GM23338 (cell line): Measurements from ENCODE around the gene DHRSX. TPM values are rescaled to one million over a fixed set of nuclear protein-coding genes. Genes with fewer than 3 reads are reported as not detected.
A peak's percentile ranks its signal among the peaks of the same experiment; 100 is the strongest.

Experiments
- ATAC-seq: fragments of 200-7000 bp; cut with Tn5 transposase; 3 replicates; pipeline ENCODE4 v1.9.1; 2020
- DNase-seq: peaks from one replicate; pipeline ENCODE4 v3.0.0-alpha.2; 2015; ENCODE audit warnings: low spot score
- H2AFZ ChIP-seq: fragments of 200-600 bp; sonication (generic); 2 replicates; pipeline ENCODE4 v1.8.0; 2016; ENCODE audit warnings: antibody characterized with exemption, mild to moderate bottlenecking, moderate library complexity
- H3F3A ChIP-seq: fragments of 200-600 bp; sonication (generic); replicated peaks from 2 replicates; pipeline ENCODE4 v1.8.0; 2017; ENCODE audit warnings: antibody characterized with exemption, mixed run types, low read depth
- H3K27ac ChIP-seq: fragments of 200-600 bp; sonication (generic); 2 replicates; pipeline ENCODE4 v1.6.1; 2016; ENCODE audit warnings: low read depth
- H3K27me3 ChIP-seq: fragments of 200-600 bp; sonication (generic); 2 replicates; pipeline ENCODE4 v1.8.0; 2016; ENCODE audit warnings: mild to moderate bottlenecking, mixed run types, moderate library complexity; ENCODE audit not compliant: insufficient read depth
- H3K36me3 ChIP-seq: fragments of 200-600 bp; sonication (generic); 2 replicates; pipeline ENCODE4 v1.8.0; 2016; ENCODE audit warnings: mild to moderate bottlenecking; ENCODE audit not compliant: insufficient read depth
- H3K4me1 ChIP-seq: fragments of 200-600 bp; sonication (generic); 2 replicates; pipeline ENCODE4 v1.8.0; 2016; ENCODE audit warnings: mild to moderate bottlenecking, moderate library complexity; ENCODE audit not compliant: insufficient read depth
- H3K4me2 ChIP-seq: fragments of 200-600 bp; sonication (generic); 2 replicates; pipeline ENCODE4 v1.7.1; 2017; ENCODE audit warnings: mixed run types
- H3K4me3 ChIP-seq: fragments of 200-600 bp; sonication (generic); 2 replicates; pipeline ENCODE4 v1.6.1; 2016; ENCODE audit warnings: mixed run types
- H3K79me2 ChIP-seq: fragments of 200-600 bp; sonication (generic); replicated peaks from 2 replicates; pipeline ENCODE4 v1.8.0; 2017; ENCODE audit warnings: mild to moderate bottlenecking; ENCODE audit not compliant: insufficient read depth
- H3K9me2 ChIP-seq: fragments of 200-600 bp; sonication (generic); 2 replicates; pipeline ENCODE4 v1.8.0; 2017; ENCODE audit not compliant: insufficient read depth
- H4K20me1 ChIP-seq: fragments of 200-600 bp; sonication (generic); replicated peaks from 2 replicates; pipeline ENCODE4 v1.8.0; 2017; ENCODE audit warnings: mild to moderate bottlenecking; ENCODE audit not compliant: insufficient read depth
- H3K27ac Mint-ChIP-seq: 2 replicates; pipeline ENCODE4 v1.8.0; 2020; ENCODE audit warnings: inconsistent platforms, mild to moderate bottlenecking, moderate library complexity, mixed read lengths
- H3K27me3 Mint-ChIP-seq: 3 replicates; pipeline ENCODE4 v1.8.0; 2022; ENCODE audit warnings: low read depth, mild to moderate bottlenecking, moderate library complexity, mixed read lengths, inconsistent platforms; ENCODE audit not compliant: insufficient read depth, poor library complexity
- H3K36me3 Mint-ChIP-seq: 3 replicates; pipeline ENCODE4 v1.8.0; 2021; ENCODE audit warnings: low read depth, mild to moderate bottlenecking, inconsistent platforms, moderate library complexity, mixed read lengths
- H3K4me1 Mint-ChIP-seq: 3 replicates; pipeline ENCODE4 v1.8.0; 2020; ENCODE audit warnings: mild to moderate bottlenecking, inconsistent platforms, mixed read lengths
- H3K4me3 Mint-ChIP-seq: 3 replicates; pipeline ENCODE4 v1.8.0; 2021; ENCODE audit warnings: moderate library complexity, mild to moderate bottlenecking, inconsistent platforms, mixed read lengths
- H3K9me3 Mint-ChIP-seq: 3 replicates; pipeline ENCODE4 v1.8.0; 2020; ENCODE audit warnings: moderate library complexity, mild to moderate bottlenecking, inconsistent platforms, mixed read lengths
- CTCF ChIP-seq, 2 experiments: fragments of 200-600 bp in 1 of 2; sonication (generic) in 1 of 2; conservative IDR thresholded peaks; 2 replicates each; pipeline versions ENCODE4 v1.5.1 to v1.6.1; 2016 to 2017; ENCODE audit warnings: antibody characterized with exemption in 2 of 2, low read depth in 2 of 2, mild to moderate bottlenecking in 2 of 2, moderate library complexity in 1 of 2
- NANOG ChIP-seq: IDR thresholded peaks from 2 replicates; pipeline ENCODE4 v1.6.1; 2016; ENCODE audit warnings: antibody characterized with exemption, borderline replicate concordance
- REST ChIP-seq: IDR thresholded peaks from one replicate; pipeline ENCODE4 v1.6.1; 2018; ENCODE audit warnings: antibody characterized with exemption; ENCODE audit not compliant: unreplicated experiment
- STAT1 ChIP-seq: IDR thresholded peaks from one replicate; pipeline ENCODE4 v1.6.1; 2016; ENCODE audit warnings: antibody characterized with exemption; ENCODE audit not compliant: unreplicated experiment
- polyA plus RNA-seq: library from polyadenylated mRNA; unstranded; fragments of >200 nt; fragmentation: Nextera tagmentation; extraction: Ambion mirVana; gene quantifications from 2 replicates; pipeline ENCODE4 v1.2.1, GENCODE V29; 2016
- total RNA-seq: library from RNA; depleted of rRNA; stranded (reverse); fragments of >200 nt; shearing (Covaris generic); gene quantifications from 2 replicates; pipeline ENCODE4 v1.2.3, GENCODE V29; 2014
- TF ChIP-seq, protein P1 (sequence below): fragments of 250-450 bp; sonication (Bioruptor Pico); IDR thresholded peaks from 2 replicates; pipeline ENCODE4 v1.5.0; 2020; ENCODE audit warnings: mild to moderate bottlenecking, moderate library complexity
- TF ChIP-seq, protein P2 (sequence below): IDR thresholded peaks from 2 replicates; pipeline ENCODE4 v1.6.1; 2016; ENCODE audit warnings: antibody characterized with exemption

DHRSX gene
- total and polyA plus RNA-seq, 2 experiments from 2014 or later: 33.9 to 43.0 TPM

DNA sequence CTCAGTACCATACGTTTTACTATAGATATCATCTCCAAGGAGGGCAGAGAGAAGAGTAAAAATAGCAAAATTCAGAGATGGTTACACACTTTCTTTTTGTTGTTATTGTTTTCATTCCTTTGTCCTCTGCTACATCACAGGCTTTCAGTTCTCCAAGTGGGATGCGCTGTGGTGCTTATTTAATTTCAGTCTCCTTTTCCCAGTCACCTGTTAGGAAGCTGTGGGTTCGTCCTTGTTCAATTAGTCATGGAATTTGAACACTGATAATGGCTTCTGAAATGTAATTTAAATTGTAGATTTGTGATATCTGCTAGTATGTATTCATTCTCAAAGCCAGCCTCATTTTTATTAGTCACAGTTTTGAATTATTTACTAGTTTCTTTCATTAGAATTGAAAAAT is 38.8 kb upstream of the DHRSX start:
- H3K4me3 ChIP-seq: no peak overlapping the region
- no peak overlapping the region for H3K27ac ChIP-seq
- peaks cover 15% of the 10 kb centered on the region for H3K9me3 Mint-ChIP-seq
- H3K79me2 ChIP-seq: no peaks in the 10 kb centered on the region
- H2AFZ ChIP-seq: no peak overlapping the region
- peaks cover 2% of the 10 kb centered on the region for H3K27me3 Mint-ChIP-seq
- peaks cover 5% of the 10 kb centered on the region for H3K4me1 Mint-ChIP-seq
- H3K4me2 ChIP-seq: no peak overlapping the region
- H3K4me3 Mint-ChIP-seq: no peak overlapping the region
- H3K4me1 ChIP-seq: no peaks in the 10 kb centered on the region
- H3K27me3 ChIP-seq: no peaks in the 10 kb centered on the region
- no peaks in the 10 kb centered on the region for H3K36me3 ChIP-seq
- H4K20me1 ChIP-seq: no peaks in the 10 kb centered on the region
- no peak for TF ChIP-seq REST
- ATAC-seq: no peak
- H3F3A ChIP-seq: 0 out of 2 replicates have a peak, but pooled peaks cover 3% of the 10 kb centered on the region
- DNase-seq: no peak
- no peak overlapping the region for H3K27ac Mint-ChIP-seq
- peaks cover 11% of the 10 kb centered on the region; the same call in 1 of the 3 replicates for H3K36me3 Mint-ChIP-seq
- H3K9me2 ChIP-seq: no peaks in the 10 kb centered on the region

GRCh38 chrX:2538031-2538757 is 37.4 kb upstream of the DHRSX start:
- no peak overlapping the region for H3K4me3 Mint-ChIP-seq
- no peaks in the 10 kb centered on the region for H4K20me1 ChIP-seq
- H3K9me2 ChIP-seq: 0 out of 2 replicates have a peak, but pooled peaks cover under 1% of the 10 kb centered on the region
- H3K9me3 Mint-ChIP-seq: peaks cover 4% of the 10 kb centered on the region; the same call in 2 of the 3 replicates
- peaks cover 2% of the 10 kb centered on the region for H3K27me3 Mint-ChIP-seq
- H3K4me1 Mint-ChIP-seq: peaks cover 5% of the 10 kb centered on the region; the same call in 2 of the 3 replicates
- no peaks in the 10 kb centered on the region for H3K27me3 ChIP-seq
- no peak for ATAC-seq
- DNase-seq: no peak
- no peak overlapping the region for H3K4me3 ChIP-seq
- H3K4me2 ChIP-seq: no peak overlapping the region
- H3F3A ChIP-seq: 0 out of 2 replicates have a peak, but pooled peaks cover 3% of the 10 kb centered on the region
- no peak overlapping the region for H3K27ac ChIP-seq
- H3K36me3 ChIP-seq: no peaks in the 10 kb centered on the region
- no peak overlapping the region for H3K27ac Mint-ChIP-seq
- H3K79me2 ChIP-seq: no peaks in the 10 kb centered on the region
- H3K36me3 Mint-ChIP-seq: 0 out of 3 replicates have a peak, but pooled peaks cover 3% of the 10 kb centered on the region
- H2AFZ ChIP-seq: peak overlapping the region; percentile 83; the same call in 1 of the 2 replicates
- no peaks in the 10 kb centered on the region for H3K4me1 ChIP-seq
- TF ChIP-seq, protein P1, sequence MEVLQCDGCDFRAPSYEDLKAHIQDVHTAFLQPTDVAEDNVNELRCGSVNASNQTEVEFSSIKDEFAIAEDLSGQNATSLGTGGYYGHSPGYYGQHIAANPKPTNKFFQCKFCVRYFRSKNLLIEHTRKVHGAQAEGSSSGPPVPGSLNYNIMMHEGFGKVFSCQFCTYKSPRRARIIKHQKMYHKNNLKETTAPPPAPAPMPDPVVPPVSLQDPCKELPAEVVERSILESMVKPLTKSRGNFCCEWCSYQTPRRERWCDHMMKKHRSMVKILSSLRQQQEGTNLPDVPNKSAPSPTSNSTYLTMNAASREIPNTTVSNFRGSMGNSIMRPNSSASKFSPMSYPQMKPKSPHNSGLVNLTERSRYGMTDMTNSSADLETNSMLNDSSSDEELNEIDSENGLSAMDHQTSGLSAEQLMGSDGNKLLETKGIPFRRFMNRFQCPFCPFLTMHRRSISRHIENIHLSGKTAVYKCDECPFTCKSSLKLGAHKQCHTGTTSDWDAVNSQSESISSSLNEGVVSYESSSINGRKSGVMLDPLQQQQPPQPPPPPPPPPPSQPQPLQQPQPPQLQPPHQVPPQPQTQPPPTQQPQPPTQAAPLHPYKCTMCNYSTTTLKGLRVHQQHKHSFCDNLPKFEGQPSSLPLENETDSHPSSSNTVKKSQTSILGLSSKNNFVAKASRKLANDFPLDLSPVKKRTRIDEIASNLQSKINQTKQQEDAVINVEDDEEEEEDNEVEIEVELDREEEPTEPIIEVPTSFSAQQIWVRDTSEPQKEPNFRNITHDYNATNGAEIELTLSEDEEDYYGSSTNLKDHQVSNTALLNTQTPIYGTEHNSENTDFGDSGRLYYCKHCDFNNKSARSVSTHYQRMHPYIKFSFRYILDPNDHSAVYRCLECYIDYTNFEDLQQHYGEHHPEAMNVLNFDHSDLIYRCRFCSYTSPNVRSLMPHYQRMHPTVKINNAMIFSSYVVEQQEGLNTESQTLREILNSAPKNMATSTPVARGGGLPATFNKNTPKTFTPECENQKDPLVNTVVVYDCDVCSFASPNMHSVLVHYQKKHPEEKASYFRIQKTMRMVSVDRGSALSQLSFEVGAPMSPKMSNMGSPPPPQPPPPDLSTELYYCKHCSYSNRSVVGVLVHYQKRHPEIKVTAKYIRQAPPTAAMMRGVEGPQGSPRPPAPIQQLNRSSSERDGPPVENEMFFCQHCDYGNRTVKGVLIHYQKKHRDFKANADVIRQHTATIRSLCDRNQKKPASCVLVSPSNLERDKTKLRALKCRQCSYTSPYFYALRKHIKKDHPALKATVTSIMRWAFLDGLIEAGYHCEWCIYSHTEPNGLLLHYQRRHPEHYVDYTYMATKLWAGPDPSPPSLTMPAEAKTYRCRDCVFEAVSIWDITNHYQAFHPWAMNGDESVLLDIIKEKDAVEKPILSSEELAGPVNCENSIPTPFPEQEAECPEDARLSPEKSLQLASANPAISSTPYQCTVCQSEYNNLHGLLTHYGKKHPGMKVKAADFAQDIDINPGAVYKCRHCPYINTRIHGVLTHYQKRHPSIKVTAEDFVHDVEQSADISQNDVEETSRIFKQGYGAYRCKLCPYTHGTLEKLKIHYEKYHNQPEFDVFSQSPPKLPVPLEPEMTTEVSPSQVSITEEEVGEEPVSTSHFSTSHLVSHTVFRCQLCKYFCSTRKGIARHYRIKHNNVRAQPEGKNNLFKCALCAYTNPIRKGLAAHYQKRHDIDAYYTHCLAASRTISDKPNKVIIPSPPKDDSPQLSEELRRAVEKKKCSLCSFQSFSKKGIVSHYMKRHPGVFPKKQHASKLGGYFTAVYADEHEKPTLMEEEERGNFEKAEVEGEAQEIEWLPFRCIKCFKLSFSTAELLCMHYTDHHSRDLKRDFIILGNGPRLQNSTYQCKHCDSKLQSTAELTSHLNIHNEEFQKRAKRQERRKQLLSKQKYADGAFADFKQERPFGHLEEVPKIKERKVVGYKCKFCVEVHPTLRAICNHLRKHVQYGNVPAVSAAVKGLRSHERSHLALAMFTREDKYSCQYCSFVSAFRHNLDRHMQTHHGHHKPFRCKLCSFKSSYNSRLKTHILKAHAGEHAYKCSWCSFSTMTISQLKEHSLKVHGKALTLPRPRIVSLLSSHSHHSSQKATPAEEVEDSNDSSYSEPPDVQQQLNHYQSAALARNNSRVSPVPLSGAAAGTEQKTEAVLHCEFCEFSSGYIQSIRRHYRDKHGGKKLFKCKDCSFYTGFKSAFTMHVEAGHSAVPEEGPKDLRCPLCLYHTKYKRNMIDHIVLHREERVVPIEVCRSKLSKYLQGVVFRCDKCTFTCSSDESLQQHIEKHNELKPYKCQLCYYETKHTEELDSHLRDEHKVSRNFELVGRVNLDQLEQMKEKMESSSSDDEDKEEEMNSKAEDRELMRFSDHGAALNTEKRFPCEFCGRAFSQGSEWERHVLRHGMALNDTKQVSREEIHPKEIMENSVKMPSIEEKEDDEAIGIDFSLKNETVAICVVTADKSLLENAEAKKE (CRISPR knock-in tag): no peak
- TF ChIP-seq, protein P2, sequence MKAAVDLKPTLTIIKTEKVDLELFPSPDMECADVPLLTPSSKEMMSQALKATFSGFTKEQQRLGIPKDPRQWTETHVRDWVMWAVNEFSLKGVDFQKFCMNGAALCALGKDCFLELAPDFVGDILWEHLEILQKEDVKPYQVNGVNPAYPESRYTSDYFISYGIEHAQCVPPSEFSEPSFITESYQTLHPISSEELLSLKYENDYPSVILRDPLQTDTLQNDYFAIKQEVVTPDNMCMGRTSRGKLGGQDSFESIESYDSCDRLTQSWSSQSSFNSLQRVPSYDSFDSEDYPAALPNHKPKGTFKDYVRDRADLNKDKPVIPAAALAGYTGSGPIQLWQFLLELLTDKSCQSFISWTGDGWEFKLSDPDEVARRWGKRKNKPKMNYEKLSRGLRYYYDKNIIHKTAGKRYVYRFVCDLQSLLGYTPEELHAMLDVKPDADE: no peak
- TF ChIP-seq STAT1: no peak
- no peak for TF ChIP-seq NANOG
- no peak for TF ChIP-seq CTCF (conservative IDR thresholded peaks at IDR 0.05; ENCODE audit: low read depth in 2 of 2)
